ENCODE data around the gene TNFSF15. TPM values are rescaled to one million over a fixed set of nuclear protein-coding genes. Genes with fewer than 3 reads are reported as not detected.
"Not testable (repeated sequence)": the region's sequence is repeated elsewhere in the genome, so short reads cannot be mapped to it uniquely, and the experiment has no call there.

Gene TNFSF15
- total and polyA plus RNA-seq, 4 experiments from 2014 or later: 0.06 to 0.11 TPM; not detected in 2

GRCh38 chr9:114743446-114743845, 62.4 kb downstream of the TNFSF15 start:
- Histone ChIP-seq H3K27ac (ENCODE audit: low read depth, low read length) (no peak overlapping the region), H3K27me3 (ENCODE audit: insufficient read depth, low read length) (no peaks in the 10 kb centered on the region), H3K4me1 (ENCODE audit: insufficient read depth, low read length) (peaks cover 8% of the 10 kb centered on the region), H3K9me3 (ENCODE audit: control insufficient read depth in 1 of 2, low read length in 2 of 2) (no peaks in the 10 kb centered on the region), H3K36me3 (ENCODE audit: insufficient read depth, low read length) (no peaks in the 10 kb centered on the region), H3K4me3 (ENCODE audit: low read length in 2 of 2) (no peak overlapping the region)
- Mint-ChIP-seq H3K9me3 (no peaks in the 10 kb centered on the region), H3K36me3 (no peaks in the 10 kb centered on the region), H3K4me1 (peaks cover 6 to 18% (median 15%) of the 10 kb centered on the region in 4 donors), H3K27me3 (no peaks in the 10 kb centered on the region), H3K4me3 (no peak overlapping the region), H3K27ac (no peak overlapping the region)
- intact Hi-C loops (cut with micrococcal nuclease): no loop called here
- ChIA-PET CTCF (ENCODE audit: partially characterized antibody) (interaction anchor here (0.7 to 10.2 kb wide), 7 partner anchors 61 to 777 kb away, joined by 3 to 363 read pairs (median 4); partner anchors contain the start of gene TEX48), POLR2A (ENCODE audit: partially characterized antibody) (interaction anchor here (1.1 to 1.6 kb wide), 2 partner anchors 185 to 187 kb away, joined by 3 read pairs; partner anchors contain the start of gene TNFSF8)
- no peak for DNase-seq

GRCh38 chr9:114742947-114743346, 62.9 kb downstream of the TNFSF15 start:
- CTCF ChIA-PET (ENCODE audit: partially characterized antibody): interaction anchor here (0.7 to 10.2 kb wide), 10 partner anchors 57 to 777 kb away, joined by 3 to 363 read pairs (median 4); partner anchors contain the start of gene TEX48
- Histone ChIP-seq H3K4me1 (ENCODE audit: insufficient read depth, low read length) (peaks cover 13% of the 10 kb centered on the region), H3K27me3 (ENCODE audit: insufficient read depth, low read length) (no peaks in the 10 kb centered on the region), H3K9me3 (ENCODE audit: control insufficient read depth in 1 of 2, low read length in 2 of 2) (no peaks in the 10 kb centered on the region), H3K36me3 (ENCODE audit: insufficient read depth, low read length) (no peaks in the 10 kb centered on the region), H3K27ac (ENCODE audit: low read depth, low read length) (no peak overlapping the region), H3K4me3 (ENCODE audit: low read length in 2 of 2) (no peak overlapping the region)
- intact Hi-C loops (cut with micrococcal nuclease): no loop called here
- Mint-ChIP-seq H3K36me3 (no peaks in the 10 kb centered on the region), H3K27ac (no peak overlapping the region), H3K9me3 (no peaks in the 10 kb centered on the region), H3K27me3 (no peaks in the 10 kb centered on the region), H3K4me3 (no peak overlapping the region), H3K4me1 (peaks cover 9 to 22% (median 18%) of the 10 kb centered on the region in 4 donors)
- POLR2A ChIA-PET (ENCODE audit: partially characterized antibody): interaction anchor here (0.6 to 1.6 kb wide), 2 partner anchors 164 to 186 kb away, joined by 3 read pairs; no protein-coding TSS in a partner anchor
- DNase-seq: no peak

- H3K4me3 Mint-ChIP-seq; DNase-seq; H3K27me3 ChIP-seq (ENCODE audit: insufficient read depth, low read length); H3K9me3 Mint-ChIP-seq; H3K27ac ChIP-seq (ENCODE audit: low read depth, low read length); POLR2A ChIA-PET (ENCODE audit: partially characterized antibody); H3K27ac Mint-ChIP-seq; H3K36me3 Mint-ChIP-seq; H3K4me3 ChIP-seq (ENCODE audit: low read length in 2 of 2); H3K36me3 ChIP-seq (ENCODE audit: insufficient read depth, low read length); H3K9me3 ChIP-seq (ENCODE audit: control insufficient read depth in 1 of 2, low read length in 2 of 2); H3K27me3 Mint-ChIP-seq; intact Hi-C loops (cut with micrococcal nuclease): not testable (repeated sequence)
- peaks cover 25% of the 10 kb centered on the region for H3K4me1 ChIP-seq (ENCODE audit: insufficient read depth, low read length)
- CTCF ChIA-PET (ENCODE audit: partially characterized antibody): interaction anchor here (1.1 to 10.2 kb wide), 9 partner anchors 56 to 335 kb away, joined by 3 to 363 read pairs (median 24); partner anchors contain the start of genes TEX48 and TNFSF8
- peaks cover 23 to 36% (median 31%) of the 10 kb centered on the region in 4 donors for H3K4me1 Mint-ChIP-seq
Observed at GRCh38 chr9:114741521-114741920, 64.3 kb downstream of the TNFSF15 start.

- H3K4me3 Mint-ChIP-seq: peak overlapping the region in 3 of 8 donors; percentile 16 to 64 (median 36)
Observed at GRCh38 chr9:114738581-114739316, 67.1 kb downstream of the TNFSF15 start.

GRCh38 chr9:114737847-114738246, 68.0 kb downstream of the TNFSF15 start:
- no peak for DNase-seq
- Histone ChIP-seq H3K4me3 (ENCODE audit: low read length in 2 of 2) (no peak overlapping the region), H3K27me3 (ENCODE audit: insufficient read depth, low read length) (no peaks in the 10 kb centered on the region), H3K9me3 (ENCODE audit: control insufficient read depth in 1 of 2, low read length in 2 of 2) (no peaks in the 10 kb centered on the region), H3K4me1 (ENCODE audit: insufficient read depth, low read length) (peaks cover 44% of the 10 kb centered on the region), H3K27ac (ENCODE audit: low read depth, low read length) (no peak overlapping the region), H3K36me3 (ENCODE audit: insufficient read depth, low read length) (no peaks in the 10 kb centered on the region)
- H3K4me1 Mint-ChIP-seq: peaks cover 34 to 54% (median 43%) of the 10 kb centered on the region in 4 donors
- ChIA-PET CTCF (ENCODE audit: partially characterized antibody) (interaction anchor here (0.6 to 10.2 kb wide), 39 partner anchors 13 to 498 kb away, joined by 3 to 363 read pairs (median 5); partner anchors contain the start of genes AKNA, TEX48 and TNFSF8), POLR2A (ENCODE audit: partially characterized antibody) (interaction anchor here (0.9 to 5.4 kb wide), 7 partner anchors 15 to 191 kb away, joined by 3 to 37 read pairs (median 6); partner anchors contain the start of gene TNFSF8)
- H3K36me3 Mint-ChIP-seq: no peaks in the 10 kb centered on the region
- no peaks in the 10 kb centered on the region for H3K9me3 Mint-ChIP-seq
- H3K4me3 Mint-ChIP-seq: peak overlapping the region in 1 of 8 donors; percentile 67
- peak overlapping the region; percentile 67 to 95 (median 85) for H3K27ac Mint-ChIP-seq
- H3K27me3 Mint-ChIP-seq: no peaks in the 10 kb centered on the region
- intact Hi-C loops (cut with micrococcal nuclease): loop anchor here (2.0 kb wide), 3 partner anchors 19 to 333 kb away; no protein-coding TSS in a partner anchor

More at GRCh38 chr9:114738581-114739316, 67.1 kb downstream of the TNFSF15 start:
- Histone ChIP-seq H3K4me1 (ENCODE audit: insufficient read depth, low read length) (peaks cover 44% of the 10 kb centered on the region), H3K27me3 (ENCODE audit: insufficient read depth, low read length) (no peaks in the 10 kb centered on the region), H3K9me3 (ENCODE audit: control insufficient read depth in 1 of 2, low read length in 2 of 2) (no peaks in the 10 kb centered on the region), H3K4me3 (ENCODE audit: low read length in 2 of 2) (no peak overlapping the region), H3K27ac (ENCODE audit: low read depth, low read length) (no peak overlapping the region), H3K36me3 (ENCODE audit: insufficient read depth, low read length) (no peaks in the 10 kb centered on the region)
- peak; percentile 73 to 75 (median 74) for DNase-seq
- CTCF ChIA-PET (ENCODE audit: partially characterized antibody): interaction anchor here (0.6 to 10.2 kb wide), 39 partner anchors 13 to 351 kb away, joined by 3 to 363 read pairs (median 5); partner anchors contain the start of genes AKNA, TEX48 and TNFSF8
- Mint-ChIP-seq H3K27me3 (no peaks in the 10 kb centered on the region), H3K9me3 (no peaks in the 10 kb centered on the region), H3K36me3 (no peaks in the 10 kb centered on the region), H3K27ac (peak overlapping the region; percentile 67 to 95 (median 91)), H3K4me1 (peaks cover 34 to 54% (median 43%) of the 10 kb centered on the region in 4 donors)
- intact Hi-C loops (cut with micrococcal nuclease): loop anchor here (1.0 to 2.0 kb wide), 7 partner anchors 20 to 334 kb away; no protein-coding TSS in a partner anchor
- POLR2A ChIA-PET (ENCODE audit: partially characterized antibody): interaction anchor here (0.9 to 4.7 kb wide), 6 partner anchors 16 to 190 kb away, joined by 3 to 32 read pairs (median 6); partner anchors contain the start of gene TNFSF8

- H3K36me3 ChIP-seq (ENCODE audit: insufficient read depth, low read length): no peaks in the 10 kb centered on the region
- H3K4me1 Mint-ChIP-seq: peaks cover 34 to 54% (median 43%) of the 10 kb centered on the region in 4 donors
- peak overlapping the region in 4 of 8 donors; percentile 20 to 75 (median 44) for H3K4me3 Mint-ChIP-seq
- peak overlapping the region; percentile 19 for H3K27ac ChIP-seq (ENCODE audit: low read depth, low read length)
- H3K4me3 ChIP-seq (ENCODE audit: low read length in 2 of 2): no peak overlapping the region
- H3K4me1 ChIP-seq (ENCODE audit: insufficient read depth, low read length): peaks cover 44% of the 10 kb centered on the region
- CTCF ChIA-PET (ENCODE audit: partially characterized antibody): interaction anchor here (0.8 to 10.2 kb wide), 16 partner anchors 8 to 332 kb away, joined by 3 to 363 read pairs (median 8); partner anchors contain the start of gene TEX48
- no peaks in the 10 kb centered on the region for H3K9me3 ChIP-seq (ENCODE audit: control insufficient read depth in 1 of 2, low read length in 2 of 2)
- peak overlapping the region; percentile 44 to 95 (median 85) for H3K27ac Mint-ChIP-seq
- intact Hi-C loops (cut with micrococcal nuclease): no loop called here
- no peaks in the 10 kb centered on the region for H3K27me3 ChIP-seq (ENCODE audit: insufficient read depth, low read length)
- DNase-seq: no peak
- H3K27me3 Mint-ChIP-seq: no peaks in the 10 kb centered on the region
- no peaks in the 10 kb centered on the region for H3K9me3 Mint-ChIP-seq
- no peaks in the 10 kb centered on the region for H3K36me3 Mint-ChIP-seq
- POLR2A ChIA-PET (ENCODE audit: partially characterized antibody): interaction anchor here (1.1 to 5.4 kb wide), 4 partner anchors 56 to 192 kb away, joined by 4 to 37 read pairs (median 25); partner anchors contain the start of gene TNFSF8
Observed at GRCh38 chr9:114737118-114737517, 68.7 kb downstream of the TNFSF15 start.
